CD4-positive, alpha-beta T cell treated with Interleukin-10 for 1 hour (primary cell): ENCODE results near the gene XK.
"Not testable (repeated sequence)": the region's sequence is repeated elsewhere in the genome, so short reads cannot be mapped to it uniquely, and the experiment has no call there.

Source experiments
- DNase-seq: peaks from one replicate; pipeline ENCODE4 v3.0.0-alpha.2; 2020

Gene XK, protein sequence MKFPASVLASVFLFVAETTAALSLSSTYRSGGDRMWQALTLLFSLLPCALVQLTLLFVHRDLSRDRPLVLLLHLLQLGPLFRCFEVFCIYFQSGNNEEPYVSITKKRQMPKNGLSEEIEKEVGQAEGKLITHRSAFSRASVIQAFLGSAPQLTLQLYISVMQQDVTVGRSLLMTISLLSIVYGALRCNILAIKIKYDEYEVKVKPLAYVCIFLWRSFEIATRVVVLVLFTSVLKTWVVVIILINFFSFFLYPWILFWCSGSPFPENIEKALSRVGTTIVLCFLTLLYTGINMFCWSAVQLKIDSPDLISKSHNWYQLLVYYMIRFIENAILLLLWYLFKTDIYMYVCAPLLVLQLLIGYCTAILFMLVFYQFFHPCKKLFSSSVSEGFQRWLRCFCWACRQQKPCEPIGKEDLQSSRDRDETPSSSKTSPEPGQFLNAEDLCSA

GRCh38 chrX:37685381-37686359, at the start of gene XK:
XK (plus strand) TSS chrX:37685791; CDS start chrX:37685962, 171 bp downstream.
- DNase-seq: peak; percentile 8

DNA sequence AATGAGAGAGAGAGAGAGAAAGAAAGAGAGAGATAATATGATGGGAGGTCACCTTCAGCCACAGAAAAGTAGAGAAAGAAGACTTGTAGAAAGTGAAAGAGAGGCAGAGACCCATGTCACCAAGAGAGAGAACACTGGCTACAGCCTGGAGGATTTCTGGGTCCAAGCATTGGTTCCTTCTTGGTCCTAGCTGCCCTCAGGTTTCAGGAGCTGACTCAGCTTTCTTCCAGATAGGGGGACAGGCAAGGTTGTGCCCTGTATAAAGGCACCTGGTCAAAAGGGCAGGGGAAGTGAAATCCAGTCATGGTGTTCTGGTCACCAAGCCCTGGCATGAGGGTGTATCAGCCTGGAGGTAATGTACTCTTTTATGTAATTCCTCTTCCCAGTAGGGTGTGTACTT, 47.5 kb upstream of the XK start:
- DNase-seq: no peak

DNA sequence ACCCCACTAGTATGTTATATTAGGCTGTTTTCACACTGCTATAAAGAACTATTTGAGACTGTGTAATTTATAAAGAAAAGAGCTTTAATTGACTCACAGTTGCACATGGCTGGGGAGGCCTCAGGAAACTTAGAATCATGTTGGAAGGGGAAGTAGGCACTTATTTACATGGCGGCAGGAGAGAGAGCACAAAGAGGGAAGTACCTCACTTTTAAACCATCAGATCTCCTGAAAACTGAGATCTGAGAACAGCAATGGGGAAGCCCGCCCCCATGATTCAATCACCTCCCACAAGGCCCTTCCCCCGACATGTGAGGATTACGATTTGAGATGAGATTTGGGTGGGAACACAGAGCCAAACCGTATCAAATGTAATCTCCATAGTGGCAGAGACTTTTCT, 45.4 kb upstream of the XK start:
- no peak for DNase-seq

- DNase-seq: no peak
Observed at GRCh38 chrX:37641859-37642258, 43.7 kb upstream of the XK start.

DNA sequence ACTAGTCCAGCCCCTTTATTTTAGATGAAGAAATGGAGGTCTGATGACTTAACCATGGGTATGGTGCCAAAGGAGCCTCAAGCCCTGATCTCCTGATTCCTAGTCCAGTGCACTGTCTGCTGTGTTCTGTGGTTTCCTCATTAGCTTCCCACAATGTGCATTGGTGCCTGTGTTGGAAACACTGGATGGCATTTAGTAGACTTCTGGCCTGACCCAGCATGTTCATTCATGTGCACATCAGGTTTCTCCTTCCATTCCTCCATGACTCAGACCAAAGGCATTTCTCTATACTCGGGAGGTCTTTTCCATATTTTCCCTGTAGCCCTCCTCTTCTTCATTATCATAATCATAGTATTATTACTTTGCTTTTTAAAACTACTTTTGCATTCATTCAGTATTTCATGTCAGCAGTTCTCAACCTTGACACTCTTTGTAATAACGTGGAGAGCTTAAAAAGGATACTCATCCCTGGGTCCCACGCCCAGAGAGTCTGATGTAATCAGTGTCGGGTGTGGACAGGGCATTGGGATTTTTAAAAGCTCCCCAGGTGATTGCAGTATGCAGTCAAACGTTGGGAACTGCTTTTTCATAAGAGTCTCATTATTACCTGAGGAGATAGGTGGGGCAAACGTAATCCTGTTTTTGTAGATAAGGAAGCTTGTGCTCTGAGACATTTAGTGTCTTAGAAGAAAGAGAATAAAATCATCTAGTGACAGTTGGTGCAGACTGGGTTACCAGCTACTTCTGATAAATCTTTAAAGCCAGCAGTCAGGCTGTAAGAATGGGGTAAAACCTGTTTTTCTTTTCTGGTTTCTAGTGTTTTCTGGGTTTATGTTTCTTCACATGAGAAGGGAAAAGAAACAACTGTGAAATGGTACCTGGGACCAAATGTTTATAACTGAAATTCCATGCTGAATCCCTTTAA, 40.9 kb upstream of the XK start:
- DNase-seq: no peak

- no peak for DNase-seq
Observed at GRCh38 chrX:37646254-37646653, 39.3 kb upstream of the XK start.

GRCh38 chrX:37650879-37651278, 34.7 kb upstream of the XK start:
- DNase-seq: not testable (repeated sequence)

DNA sequence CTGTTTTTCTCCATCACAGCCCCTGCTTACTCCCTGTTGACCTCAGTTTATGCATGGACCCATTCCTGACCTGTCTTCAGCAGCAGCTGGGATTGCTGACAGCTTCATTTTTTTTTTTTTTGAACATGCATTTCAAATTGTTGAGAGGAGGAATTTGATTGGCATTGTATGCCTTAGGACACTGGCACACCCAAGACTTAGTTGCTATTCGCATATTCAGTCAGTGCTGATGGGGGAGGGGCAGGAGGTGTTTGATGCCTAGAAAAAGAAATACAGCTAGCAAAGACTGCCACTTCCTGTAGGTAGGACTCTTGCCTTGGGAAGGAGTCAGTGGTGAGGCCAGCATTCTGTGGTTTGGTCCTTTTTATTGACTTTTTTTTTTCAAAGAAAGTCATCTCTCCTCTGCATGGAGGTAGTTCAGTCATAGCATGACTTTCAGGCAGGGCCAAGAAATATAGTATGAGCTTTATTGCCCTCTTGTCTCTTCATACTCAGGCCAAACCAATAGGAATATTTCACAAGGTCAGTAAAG, 33.6 kb upstream of the XK start:
- DNase-seq: no peak

DNA sequence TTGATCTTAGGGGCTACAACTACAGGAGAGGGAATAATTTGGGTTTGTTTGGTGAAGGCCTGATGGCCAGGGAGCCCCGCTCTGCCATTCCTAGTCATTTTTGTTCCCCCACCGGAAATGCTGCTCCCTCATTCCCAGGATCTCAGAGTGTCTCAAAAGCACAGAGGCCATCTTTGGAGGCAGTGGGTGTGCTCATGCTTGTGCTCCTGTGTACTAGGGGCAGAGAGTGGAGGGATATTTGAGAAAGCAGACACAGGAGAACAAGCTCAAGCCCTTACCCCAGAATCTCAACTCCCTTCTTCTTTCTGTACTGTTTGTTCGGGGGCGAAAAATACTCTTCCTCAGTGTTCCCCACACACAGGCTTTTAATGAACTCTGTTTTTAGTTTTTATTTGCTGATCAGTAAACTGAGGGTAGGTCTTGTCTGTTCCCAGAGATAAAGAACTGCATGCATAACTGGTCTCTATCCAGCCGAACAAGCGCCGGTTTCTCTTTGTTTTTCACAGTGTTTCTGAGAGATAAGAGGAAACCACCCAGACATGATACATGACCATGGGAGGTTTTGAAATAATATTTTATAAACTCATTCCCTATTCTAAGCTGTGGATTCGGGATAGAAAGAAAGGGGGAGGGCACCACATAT, 32.9 kb upstream of the XK start:
- DNase-seq: no peak

DNA sequence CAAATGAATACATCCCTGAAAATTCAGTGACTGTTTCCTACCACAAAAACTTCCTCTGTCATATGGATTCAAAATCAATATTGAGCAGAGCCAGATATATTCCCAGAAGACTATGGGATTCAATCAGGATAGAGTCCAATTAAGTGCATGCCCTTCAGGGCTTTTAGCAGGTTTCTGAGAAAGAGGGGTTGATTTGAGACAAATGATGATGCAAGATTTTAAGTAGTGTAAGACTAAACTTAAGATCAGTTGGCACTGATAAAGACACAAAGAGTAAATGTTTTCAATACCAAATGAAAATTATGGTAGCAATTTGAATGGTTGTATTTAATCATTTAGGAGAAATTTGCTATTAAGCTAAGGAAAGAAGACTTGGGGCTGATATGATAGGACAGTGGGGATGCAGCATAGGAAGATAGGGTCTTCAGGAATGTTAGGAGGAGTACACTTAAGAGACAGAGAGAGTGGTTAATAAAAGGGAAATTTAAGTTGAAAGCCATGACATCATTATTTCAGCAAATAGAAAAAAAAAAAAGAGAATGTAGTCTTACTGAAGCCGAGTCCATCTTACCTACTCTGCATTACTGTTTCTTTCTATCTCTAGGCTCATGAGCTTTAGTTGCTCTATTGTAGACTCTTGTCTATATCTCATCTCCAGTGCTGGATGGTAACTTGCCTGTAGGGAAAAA, 32.0 kb upstream of the XK start:
- DNase-seq: no peak

DNA sequence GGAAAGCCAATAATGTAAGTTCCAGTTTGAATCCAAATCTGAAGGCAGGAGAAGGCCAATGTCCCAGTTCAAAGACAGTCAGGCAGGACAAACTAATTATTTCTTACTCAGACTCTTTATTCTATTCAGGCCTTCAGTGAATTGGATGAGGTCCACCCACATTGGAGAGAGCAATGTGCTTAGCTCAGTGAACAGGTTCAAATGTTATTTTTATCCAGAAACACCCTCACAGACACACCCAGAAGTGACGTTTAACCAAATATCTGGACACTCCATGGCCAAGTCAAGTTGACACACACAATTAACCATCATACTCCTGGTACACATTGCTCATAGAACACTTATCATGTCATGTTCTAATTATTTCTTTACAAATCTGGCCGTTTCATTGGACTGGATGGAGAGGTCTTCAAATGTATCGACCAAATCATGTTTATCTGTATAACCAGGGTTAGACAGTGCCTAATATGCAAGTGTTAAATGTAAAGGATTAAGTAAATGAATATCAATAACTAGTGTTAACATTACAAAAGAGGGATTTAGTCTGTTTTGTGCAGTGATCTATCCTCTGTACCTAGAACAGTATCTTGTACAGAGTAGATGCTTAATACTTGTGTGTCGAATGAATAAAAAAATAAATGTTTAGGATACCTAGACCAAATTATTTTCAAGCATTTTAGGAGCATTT, 27.1 kb upstream of the XK start:
- no peak for DNase-seq

GRCh38 chrX:37659047-37659446, 26.5 kb upstream of the XK start:
- DNase-seq: no peak

GRCh38 chrX:37662181-37662580, 23.4 kb upstream of the XK start:
- DNase-seq: no peak

GRCh38 chrX:37666516-37666915, 19.1 kb upstream of the XK start:
- DNase-seq: no peak

DNA sequence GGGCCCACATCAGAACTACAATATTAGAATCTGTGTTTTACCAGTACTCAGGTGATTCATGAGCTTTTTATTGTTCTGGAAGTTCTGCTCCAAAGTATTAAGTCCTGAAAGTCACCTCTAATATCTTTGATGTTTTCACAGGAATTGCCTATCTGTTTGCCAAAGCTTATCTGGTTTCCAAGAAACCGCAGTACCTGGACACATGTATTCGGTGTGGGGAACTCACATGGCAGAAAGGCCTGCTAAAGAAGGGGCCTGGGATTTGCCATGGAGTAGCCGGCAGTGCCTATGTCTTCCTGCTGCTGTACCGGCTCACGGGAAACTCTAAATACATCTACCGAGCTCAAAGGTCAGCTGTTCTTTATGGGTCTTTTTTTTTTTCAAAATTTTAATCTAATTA, 18.4 kb upstream of the XK start:
- DNase-seq: no peak

DNA sequence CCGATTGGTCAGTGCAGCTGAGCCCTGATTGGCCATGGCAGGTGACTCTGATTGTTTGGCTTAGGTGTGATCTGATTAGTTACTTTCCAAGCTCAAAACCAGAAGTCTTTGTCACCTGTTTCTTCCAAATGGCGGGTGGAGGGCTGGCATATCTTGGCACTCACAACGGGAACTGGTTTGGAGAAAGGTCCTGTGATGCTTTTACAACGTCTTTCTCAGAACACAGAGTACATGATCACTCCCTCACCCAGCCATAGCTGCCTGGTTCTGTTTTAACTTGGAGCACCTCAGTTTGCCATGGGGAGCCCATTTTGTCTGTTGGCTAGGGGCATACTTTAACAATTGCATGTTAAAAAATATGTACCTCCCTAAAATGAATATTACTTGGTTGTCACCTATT, 13.0 kb upstream of the XK start:
- DNase-seq: no peak

DNA sequence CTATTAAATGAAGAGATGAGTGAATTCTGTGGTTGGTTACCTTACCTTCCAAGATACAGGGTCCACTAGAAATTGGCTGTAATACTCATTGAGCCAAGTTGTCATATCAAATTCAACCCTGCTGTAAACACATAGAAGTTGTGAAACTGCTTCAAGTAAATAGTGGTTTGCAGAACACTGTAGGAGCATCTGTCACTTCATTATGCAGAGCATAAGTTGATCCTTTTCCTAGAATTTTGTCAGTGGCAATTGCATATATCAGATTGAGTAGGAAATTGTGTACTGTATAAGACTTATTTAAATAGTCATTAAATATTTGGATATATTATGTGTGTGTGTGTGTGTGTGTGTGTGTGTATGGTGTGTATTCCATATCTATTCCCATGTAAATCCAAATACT, 8.8 kb upstream of the XK start:
- no peak for DNase-seq

DNA sequence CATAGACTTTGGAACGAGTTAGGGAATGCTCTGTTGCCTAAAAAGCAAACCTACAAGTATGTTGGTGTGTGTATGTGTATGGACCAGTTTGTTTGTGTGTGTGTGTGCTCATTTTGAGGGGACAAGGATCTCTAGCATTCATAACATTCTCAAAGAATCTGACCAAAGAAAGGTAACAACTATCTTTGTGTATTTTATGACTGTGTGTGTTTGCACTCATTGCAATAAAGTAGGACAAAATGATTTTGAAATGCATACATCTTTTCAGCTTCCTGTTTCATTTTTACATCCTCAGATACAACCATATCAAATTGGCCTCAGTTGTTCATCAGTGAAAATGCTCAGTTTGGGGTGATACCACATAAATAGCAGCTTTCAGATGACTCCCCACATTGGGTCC, 8.3 kb upstream of the XK start:
- DNase-seq: no peak

- DNase-seq: no peak
Observed at GRCh38 chrX:37677765-37678164, 7.8 kb upstream of the XK start.

GRCh38 chrX:37678574-37678973, 7.0 kb upstream of the XK start:
- no peak for DNase-seq

DNA sequence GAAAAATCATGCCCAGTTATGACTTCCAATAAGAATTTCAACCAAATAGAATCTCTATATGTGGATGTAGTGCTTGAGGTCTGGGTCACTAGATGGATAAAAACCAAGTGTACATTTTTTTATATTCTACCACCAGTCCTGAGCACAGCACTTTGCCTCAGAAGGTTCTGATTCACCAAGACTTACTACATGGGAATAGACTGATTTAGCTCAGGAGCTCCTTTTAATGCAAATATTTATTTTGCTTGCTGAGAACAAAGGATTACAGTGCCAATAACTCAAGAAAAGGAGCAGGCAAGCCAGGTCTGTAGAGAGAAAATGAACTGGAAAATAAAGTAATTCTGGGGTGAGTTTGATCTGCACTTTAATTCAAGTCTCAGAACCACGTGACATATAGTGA, 6.4 kb upstream of the XK start:
- DNase-seq: no peak
